Mucosa of gallbladder (tissue), 1 donor: ENCODE measurements around the gene C3orf20. TPM values are rescaled to one million over a fixed set of nuclear protein-coding genes. Genes with fewer than 3 reads are reported as not detected.
A peak's percentile ranks its signal among the peaks of the same experiment; 100 is the strongest.
"Not testable (repeated sequence)": the region's sequence is repeated elsewhere in the genome, so short reads cannot be mapped to it uniquely, and the experiment has no call there.

Source experiments
- DNase-seq: peaks from one replicate; pipeline ENCODE4 v3.0.0-alpha.2; 2020; ENCODE audit warnings: low spot score
- total RNA-seq: library from RNA; stranded (reverse); gene quantifications from one replicate; pipeline ENCODE4 v1.2.1, GENCODE V29; 2021
- donor health status: DM: no; HTN: no; CAD: no.

C3orf20 gene
- total RNA-seq, 1 donor from 2014 or later: not detected

DNA sequence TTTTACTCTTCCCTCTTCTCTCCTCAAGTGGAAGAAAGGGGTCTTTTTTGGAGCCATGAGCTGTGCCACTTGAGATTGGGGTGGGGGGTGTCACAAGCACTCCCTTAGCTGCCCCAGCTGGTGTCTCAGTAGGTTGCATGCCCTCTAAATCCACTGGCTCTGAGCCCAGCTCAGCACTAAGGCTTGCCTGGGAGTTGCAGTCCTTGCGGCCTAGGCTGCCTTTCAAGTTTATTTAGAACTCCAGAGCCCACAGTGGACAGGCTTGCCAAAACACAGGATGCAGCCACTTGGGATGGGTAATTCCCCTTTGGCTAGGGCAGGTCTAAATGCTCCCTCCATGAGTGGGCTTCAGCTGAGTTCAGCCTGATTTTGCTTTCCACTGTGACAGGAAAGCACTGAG is 24.7 kb downstream of the C3orf20 start:
- no peak for DNase-seq

- DNase-seq: no peak
These were observed 25.9 kb downstream of the C3orf20 start for GRCh38 chr3:14700891-14701290.

DNA sequence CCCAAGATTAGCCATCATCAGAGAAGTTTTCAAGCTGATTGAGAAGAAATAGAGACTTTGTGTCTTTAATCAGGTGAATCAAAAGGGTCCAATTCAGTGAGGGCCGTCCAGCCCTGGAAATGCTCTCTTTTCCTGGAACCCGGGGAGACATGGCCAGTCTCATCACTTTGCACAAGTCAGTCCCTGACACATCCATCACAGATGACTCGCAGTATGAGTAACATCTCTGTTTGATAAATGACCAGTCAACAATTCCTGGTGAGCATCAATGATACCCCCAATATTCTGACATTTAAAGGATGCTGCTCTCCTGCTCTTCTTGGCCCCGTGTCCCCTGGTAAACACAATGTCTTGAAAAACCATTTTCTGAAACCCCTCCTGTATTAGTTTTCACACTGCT is 26.7 kb downstream of the C3orf20 start:
- no peak for DNase-seq

DNA sequence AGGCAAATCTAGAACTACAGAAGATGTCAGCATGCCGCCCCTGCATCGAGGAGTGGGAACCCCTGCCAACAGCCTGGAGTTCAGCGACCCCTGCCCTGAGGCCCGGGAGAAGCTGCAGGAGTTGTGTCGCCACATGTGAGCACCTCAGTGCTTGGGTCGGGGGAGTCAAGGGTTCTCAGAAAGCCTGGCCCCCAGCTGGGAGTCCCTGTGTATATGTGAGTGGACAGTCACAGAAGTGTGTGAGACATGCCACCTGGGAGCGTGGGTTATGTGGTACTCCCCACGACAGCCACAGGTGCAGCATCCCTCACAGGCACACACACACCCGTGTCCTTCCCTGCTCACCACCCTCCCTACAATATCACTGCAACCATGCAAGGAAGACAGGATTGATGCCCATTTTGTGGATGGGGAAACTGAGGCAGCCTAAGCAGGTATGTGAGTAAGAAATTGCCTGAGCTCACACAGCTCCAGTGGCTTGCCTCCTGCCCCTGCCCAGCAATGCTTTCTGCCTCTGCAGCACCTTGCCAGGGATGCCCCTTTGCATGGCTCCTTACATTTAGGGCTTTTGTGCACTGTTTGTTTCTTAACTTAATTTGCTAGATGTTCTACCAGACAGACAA is 28.3 kb downstream of the C3orf20 start:
- DNase-seq: no peak

DNA sequence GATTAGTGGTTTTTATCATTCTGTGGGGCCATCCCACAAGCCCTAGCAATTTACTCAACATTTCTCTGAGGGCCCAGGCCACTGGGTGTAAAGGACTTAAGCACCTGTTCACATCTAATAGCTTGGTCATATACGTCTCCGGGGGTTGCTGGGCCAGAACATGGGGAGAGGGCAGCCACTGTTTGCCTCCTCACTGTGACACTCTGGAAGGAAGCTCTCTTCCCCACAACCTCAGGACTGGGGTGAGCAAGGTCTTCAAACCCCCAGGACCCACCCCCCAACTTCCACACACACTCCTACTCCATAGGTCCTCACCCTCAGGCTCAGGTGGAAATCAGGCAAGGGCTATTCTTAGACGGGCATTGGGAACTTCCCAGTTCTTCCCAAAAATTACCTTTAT is 28.9 kb downstream of the C3orf20 start:
- no peak for DNase-seq

GRCh38 chr3:14706096-14706495 is 31.2 kb downstream of the C3orf20 start:
- DNase-seq: no peak

GRCh38 chr3:14716591-14716990 is 41.6 kb downstream of the C3orf20 start:
- DNase-seq: no peak

- DNase-seq: no peak
These were observed 42.4 kb downstream of the C3orf20 start for GRCh38 chr3:14717307-14717706.

- no peak for DNase-seq
These were observed 43.6 kb downstream of the C3orf20 start for GRCh38 chr3:14718539-14718938.

- no peak for DNase-seq
These were observed 44.1 kb downstream of the C3orf20 start for GRCh38 chr3:14719006-14719405.

- DNase-seq: no peak
These were observed 46.4 kb downstream of the C3orf20 start for GRCh38 chr3:14721126-14721864.

DNA sequence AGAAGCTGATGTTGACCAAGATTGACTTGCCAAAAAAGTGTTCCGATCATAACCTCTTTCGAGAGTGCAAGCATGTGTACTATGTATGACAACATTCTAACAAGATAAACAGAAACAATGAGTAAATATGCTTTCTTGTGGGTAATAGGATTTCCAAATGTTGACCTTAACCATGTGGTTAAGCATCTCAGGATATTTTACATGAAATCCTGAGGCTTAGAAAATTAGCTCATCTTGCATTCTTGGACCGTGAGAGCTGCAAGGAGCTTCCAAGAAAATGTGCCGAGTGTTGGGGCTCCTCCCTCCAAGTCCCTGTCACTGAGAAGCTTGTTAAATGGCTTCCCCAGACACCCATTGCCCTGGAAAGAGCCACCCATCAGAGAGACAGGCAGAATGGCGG is 50.1 kb downstream of the C3orf20 start:
- peak; percentile 38 for DNase-seq

- peak; percentile 79 for DNase-seq
These were observed 50.9 kb downstream of the C3orf20 start for GRCh38 chr3:14725564-14726440.

DNA sequence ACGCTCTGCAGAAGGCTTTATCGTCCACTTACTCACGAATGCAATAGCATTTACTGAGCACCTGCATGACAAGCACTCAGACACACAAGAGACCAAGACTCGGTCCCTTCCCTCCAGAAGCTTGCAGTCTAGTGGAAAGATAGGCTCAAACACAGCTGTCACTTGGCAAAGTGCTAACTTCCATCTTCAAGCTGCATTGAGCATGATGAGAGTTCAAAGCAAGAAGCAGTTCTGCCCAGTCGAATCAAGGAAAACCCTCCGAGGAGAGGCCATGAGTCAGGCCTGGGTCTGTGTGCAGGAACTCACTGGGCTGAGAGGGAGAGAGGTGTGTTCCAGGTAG is 51.5 kb downstream of the C3orf20 start:
- no peak for DNase-seq

DNA sequence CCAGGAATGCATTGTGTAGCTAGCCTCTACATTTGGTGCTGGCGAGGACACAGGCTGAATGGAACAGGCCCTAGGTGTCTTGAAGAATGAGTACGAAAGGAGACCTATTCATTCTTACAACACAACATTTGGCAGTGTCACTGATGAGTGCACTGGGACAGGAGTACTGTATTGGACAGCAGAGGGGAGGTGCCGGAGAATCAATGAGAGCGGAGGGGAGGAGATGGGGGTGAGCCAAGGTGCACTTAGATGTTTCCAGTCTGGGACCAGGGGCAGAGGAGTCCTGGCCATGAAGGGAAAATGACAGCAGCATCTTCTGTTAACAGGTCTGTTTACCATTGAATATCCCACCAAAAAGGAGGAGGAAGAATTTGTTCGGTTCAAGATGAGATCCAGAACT is 53.2 kb downstream of the C3orf20 start:
- DNase-seq: no peak

- no peak for DNase-seq
These were observed 55.9 kb downstream of the C3orf20 start for GRCh38 chr3:14730703-14731382.

- DNase-seq: no peak
These were observed 66.0 kb downstream of the C3orf20 start for GRCh38 chr3:14740983-14741382.

DNA sequence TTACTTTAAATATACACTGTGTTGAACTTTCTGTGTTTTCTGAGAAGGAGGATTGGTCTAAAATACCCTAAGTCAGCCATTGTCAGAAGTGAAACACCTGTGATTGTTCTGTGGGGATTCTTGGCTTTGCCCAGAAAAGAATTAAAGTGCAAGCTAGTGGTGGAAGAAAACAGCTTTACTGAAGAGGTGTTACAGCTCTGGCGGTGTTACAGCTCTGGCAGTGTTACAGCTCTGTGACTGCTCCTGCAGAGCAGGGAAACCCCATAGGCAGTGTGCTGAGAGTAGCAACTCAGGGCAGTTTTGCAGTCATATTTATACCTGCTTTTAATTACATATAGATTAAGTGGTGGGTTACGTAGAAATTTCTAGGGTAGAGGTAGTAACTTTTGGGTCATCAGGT is 66.6 kb downstream of the C3orf20 start:
- DNase-seq: no peak

- no peak for DNase-seq
These were observed 69.6 kb downstream of the C3orf20 start for GRCh38 chr3:14744556-14744955.

DNA sequence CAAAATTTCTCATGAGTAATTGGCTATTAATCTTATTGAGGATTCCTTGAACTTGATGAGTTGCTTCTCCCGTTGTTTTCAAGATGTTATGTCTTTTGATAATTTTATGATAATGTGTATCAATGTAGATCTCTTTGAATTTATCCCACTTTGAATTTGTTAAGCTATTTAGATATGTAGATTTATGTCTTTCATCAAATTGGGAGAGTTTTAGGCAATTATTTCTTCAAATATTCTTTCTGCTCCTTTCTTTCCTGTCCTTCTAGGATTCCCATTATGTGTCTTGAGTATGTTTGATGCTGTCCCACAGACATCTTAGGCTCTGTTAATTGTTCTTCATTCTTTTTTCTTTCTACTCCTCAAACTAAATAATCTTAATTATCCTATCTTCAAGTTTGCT is 75.7 kb downstream of the C3orf20 start:
- no peak for DNase-seq

GRCh38 chr3:14752979-14753378 is 78.0 kb downstream of the C3orf20 start:
- not testable (repeated sequence) for DNase-seq

- no peak for DNase-seq
These were observed 82.3 kb downstream of the C3orf20 start for GRCh38 chr3:14757153-14757700.
